Measurements from ENCODE around the gene ITGA5. TPM values are rescaled to one million over a fixed set of nuclear protein-coding genes. Genes with fewer than 3 reads are reported as not detected.

ITGA5 gene
- total and polyA plus RNA-seq, 2 of the 13 experiments (the other 11 are each of a cell fraction or from before 2014, with no cell fraction given) = 0.20 to 0.40 TPM

DNA sequence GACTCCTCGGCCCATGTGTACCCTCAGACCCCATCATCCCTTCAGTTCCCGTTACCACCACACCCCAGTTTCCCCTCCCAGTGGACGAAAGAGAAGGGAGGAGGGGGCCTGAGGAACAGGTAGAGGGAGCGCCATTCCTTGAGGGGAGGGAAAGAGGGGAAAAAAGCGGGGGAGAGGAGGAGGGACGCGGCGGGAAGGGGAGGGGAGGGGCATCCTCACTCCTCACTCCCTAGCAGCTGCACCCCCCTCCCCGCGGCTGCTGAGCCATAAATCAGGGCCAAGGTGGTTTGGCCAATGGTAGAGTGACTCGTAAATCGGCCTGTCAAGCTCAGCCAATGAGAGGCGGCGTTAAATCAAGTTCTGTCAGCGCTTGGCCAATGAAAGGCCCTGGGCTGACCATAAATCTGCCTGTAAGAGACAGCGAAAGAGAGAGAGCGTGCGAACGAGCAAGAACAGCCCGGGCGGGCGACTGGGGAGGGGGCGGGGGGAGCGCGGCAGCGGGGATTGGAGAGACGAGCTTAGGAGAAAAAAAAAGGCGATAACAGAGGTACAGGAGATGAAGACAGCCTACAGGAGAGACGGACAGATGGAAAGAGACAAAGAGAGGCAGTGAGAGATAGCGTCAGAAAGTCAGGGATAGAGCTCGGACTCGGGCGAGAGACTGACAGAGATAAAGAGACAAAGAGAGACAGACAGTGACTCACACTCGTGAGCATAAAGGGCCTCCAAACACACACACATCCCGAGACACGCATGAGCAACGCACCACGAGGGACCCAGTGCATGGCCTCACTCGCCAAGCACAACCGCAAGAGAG is 59.9 kb downstream of the ITGA5 start (continued):
- TF ChIP-seq ZNF687 (CRISPR knock-in tag; IDR thresholded peaks at IDR 0.05) = peak; percentile 66
- no peak for TF ChIP-seq ZNF468 (CRISPR knock-in tag; IDR thresholded peaks at IDR 0.05)
- TF ChIP-seq ATF2 (CRISPR knock-in tag; IDR thresholded peaks at IDR 0.05) = peak; percentile 30
- TF ChIP-seq SP2 (CRISPR knock-in tag; IDR thresholded peaks at IDR 0.05) = peak; percentile 85
- no peak for TF ChIP-seq FOXC1 (CRISPR knock-in tag; IDR thresholded peaks at IDR 0.05; ENCODE audit: borderline replicate concordance)
- TF ChIP-seq CEBPZ (IDR thresholded peaks at IDR 0.05; ENCODE audit: low read length) = no peak
- no peak for TF ChIP-seq DDIT3 (CRISPR knock-in tag; IDR thresholded peaks at IDR 0.05)
- no peak for TF ChIP-seq LCORL (IDR thresholded peaks at IDR 0.05)
- TF ChIP-seq LCORL (CRISPR knock-in tag; IDR thresholded peaks at IDR 0.05) = no peak
- TF ChIP-seq ZNF691 (CRISPR knock-in tag; IDR thresholded peaks at IDR 0.05; ENCODE audit: borderline replicate concordance, low read depth) = peak; percentile 22; the same call in 1 of the 2 replicates
- TF ChIP-seq ISL2 (CRISPR knock-in tag; IDR thresholded peaks at IDR 0.05) = 0 out of 2 replicates have a peak, but pooled peaks have one; percentile 33
- TF ChIP-seq ZSCAN12 (CRISPR knock-in tag; IDR thresholded peaks at IDR 0.05) = 0 out of 2 replicates have a peak, but pooled peaks have one; percentile 37
- peak; percentile 94 for TF ChIP-seq PATZ1 (CRISPR knock-in tag; IDR thresholded peaks at IDR 0.05)
- TF ChIP-seq KMT2A (CRISPR knock-in tag; IDR thresholded peaks at IDR 0.05) = 0 out of 2 replicates have a peak, but pooled peaks have one; percentile 50
